Epidermal melanocyte (primary cell): ENCODE results near the gene SLC25A43.
"Not testable (repeated sequence)": the region's sequence is repeated elsewhere in the genome, so short reads cannot be mapped to it uniquely, and the experiment has no call there.

ENCODE experiments used
- DNase-seq: peaks from one replicate; pipeline ENCODE4 v3.0.0; 2011; ENCODE audit warnings: low spot score; ENCODE audit not compliant: insufficient read length

The SLC25A43 gene

DNA sequence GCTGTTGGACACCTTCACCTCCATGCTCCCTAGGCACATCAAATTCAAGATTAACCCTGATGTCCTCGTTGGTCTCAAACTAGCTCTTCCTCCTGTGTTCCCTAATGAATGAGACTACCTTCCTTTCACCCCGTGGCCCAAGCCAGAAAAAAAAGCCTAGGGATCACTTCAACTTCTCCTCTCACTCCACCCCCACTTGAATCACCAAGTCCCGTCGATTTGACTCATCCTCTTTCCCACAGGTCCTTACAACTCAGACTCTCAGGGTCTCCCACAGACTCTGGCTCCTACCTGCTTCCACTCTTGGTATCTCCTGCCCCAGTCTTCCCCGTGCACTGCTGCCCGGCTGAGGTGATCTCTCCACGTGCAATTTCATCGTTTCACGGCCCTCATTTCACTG lies 8.5 kb downstream of the SLC25A43 start:
- no peak for DNase-seq

DNA sequence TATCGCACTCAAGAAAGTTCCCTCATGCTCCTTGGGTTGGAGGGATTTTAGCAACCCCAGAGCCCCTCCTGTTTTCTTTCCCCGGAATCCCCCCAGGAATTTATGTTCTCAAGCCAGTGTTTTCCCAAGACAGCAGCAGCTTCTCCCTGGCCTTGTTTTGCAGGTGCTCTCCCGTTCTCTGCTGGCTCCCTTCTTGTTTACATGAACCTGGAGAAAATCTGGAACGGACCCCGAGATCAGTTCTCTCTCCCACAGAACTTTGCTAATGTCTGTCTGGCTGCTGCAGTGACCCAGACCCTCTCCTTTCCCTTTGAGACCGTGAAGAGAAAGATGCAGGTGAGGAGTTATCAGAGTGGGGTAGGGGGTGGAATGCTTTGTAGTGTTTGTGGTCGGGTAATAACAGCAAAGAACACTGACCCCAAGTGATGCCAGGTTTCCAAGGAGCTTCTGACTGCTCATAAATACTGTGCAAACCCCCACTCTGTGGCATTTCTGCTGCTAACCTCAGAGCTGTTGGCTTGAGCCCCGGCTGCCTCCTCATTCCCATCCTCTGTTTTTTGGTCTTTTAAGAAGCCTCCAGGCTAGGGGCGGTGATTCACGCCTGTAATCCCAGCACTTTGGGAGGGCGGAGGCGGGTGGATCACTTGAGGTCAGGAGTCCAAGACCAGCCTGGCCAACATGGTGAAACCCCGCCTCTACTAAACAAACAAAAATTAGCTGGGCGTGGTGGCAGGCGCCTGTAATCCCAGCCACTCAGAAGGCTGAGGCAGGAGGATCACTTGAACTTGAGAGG lies 11.1 kb downstream of the SLC25A43 start:
- peak; percentile 33 for DNase-seq

DNA sequence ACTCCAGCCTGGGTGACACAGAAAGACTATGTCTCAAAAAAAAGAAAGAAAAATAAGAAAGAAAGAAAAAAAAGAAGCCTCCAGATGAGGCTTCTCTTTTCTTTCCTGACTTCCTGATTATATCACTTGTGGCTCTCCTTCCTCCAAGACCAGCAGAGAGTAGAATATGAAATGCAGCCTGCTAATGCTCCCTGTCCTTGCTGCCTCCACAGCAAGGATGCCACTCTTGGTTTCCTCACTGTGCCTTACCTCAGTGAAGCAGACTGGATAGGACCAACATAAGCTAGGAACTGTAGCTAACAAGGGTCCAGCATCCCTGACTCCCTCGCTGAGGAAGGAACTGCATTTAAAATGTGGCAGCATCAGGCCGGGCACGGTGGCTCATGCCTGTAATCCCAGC lies 11.7 kb downstream of the SLC25A43 start:
- no peak for DNase-seq

DNA sequence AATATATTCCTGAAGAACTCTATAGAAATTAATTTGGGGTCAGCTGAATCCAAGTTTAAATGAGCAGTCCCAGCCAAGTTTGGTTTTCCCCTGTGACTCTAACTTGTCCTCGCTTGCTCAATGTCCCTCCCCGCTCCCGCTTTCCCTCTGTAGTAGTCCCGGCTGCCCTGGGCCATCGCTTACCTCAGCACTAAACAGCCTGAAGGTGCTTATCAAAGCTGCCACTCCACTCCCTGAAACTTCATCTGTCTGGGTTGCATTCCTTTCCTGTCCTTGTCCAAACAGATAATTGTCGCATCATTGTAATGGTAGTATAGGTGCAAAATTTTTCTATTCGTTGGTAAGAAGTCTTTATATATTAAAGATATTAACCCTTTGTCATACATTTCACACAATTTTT lies 12.8 kb downstream of the SLC25A43 start:
- DNase-seq: no peak

DNA sequence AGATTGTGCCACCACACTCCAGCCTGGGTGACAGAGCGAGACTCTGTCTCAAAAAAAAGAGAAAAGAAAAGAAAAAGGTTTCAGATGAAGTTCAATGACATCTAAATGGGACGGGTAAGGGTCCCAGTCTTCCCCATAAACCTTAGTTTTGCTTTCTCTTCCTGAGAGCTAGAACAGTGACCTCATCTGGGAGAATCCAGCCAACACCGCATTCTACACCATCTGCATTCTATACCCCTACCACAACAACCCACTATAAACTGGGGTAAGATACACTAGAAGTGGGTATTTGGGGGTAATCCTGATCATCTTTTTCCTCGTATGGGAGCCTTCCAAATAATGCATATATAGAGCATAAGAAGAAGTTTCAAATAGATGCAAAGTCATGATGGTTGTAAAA lies 18.2 kb downstream of the SLC25A43 start:
- no peak for DNase-seq

DNA sequence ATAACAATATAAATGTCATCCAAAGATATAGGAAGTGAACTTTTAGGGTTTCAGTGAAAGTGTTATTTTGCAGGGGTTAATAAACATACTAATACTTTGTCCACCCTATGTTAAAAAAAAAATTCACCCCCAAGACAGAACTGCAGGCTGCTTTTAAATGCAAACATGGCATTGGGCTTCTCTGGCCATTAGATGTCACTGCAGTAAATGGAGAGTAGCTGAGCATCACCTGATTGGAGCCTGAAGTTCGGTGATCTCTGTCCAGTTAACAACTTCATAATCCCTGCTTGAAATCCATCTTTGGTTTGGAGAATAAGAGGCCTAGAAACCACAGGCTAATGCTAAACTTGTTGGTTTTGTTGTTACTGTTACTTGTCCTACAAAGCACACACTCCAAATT lies 18.7 kb downstream of the SLC25A43 start:
- DNase-seq: no peak

DNA sequence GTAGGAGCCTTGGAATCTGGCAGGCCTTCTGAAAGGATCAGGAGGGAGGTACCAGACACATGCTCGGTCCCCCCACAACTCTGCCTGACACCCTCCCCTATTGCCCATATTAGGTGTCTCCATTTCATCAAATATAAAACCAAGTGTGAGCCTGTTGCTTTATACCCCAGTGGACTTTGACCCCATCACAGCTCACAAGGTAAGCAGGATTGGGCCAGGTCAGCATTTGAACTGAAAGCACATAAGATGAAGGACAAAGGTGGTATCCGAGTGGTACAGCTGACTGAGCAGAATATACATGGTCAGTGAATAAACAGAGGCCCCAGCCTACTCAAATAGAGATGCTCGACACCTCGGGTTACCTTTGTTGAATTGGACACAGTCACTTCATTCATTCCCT lies 20.0 kb downstream of the SLC25A43 start:
- DNase-seq: no peak

DNA sequence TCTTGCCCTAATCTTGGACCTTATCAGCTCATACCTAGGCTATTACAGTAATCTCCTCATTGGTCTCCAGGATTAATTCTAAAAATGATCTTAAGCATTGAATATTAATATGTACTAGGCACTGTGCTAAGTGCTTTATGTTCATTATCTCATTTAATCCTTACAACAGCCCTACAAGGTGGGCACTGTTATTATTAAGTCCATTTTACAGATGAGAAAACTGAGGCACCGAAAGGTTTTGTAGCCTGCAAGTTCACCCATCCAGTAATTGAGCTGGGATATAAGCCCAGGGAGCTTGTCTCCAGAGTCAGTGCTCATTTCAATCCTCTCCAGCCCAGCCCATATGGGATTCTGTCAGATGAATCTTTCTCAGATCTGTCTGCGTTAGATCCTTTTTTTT lies 20.8 kb downstream of the SLC25A43 start:
- DNase-seq: no peak

DNA sequence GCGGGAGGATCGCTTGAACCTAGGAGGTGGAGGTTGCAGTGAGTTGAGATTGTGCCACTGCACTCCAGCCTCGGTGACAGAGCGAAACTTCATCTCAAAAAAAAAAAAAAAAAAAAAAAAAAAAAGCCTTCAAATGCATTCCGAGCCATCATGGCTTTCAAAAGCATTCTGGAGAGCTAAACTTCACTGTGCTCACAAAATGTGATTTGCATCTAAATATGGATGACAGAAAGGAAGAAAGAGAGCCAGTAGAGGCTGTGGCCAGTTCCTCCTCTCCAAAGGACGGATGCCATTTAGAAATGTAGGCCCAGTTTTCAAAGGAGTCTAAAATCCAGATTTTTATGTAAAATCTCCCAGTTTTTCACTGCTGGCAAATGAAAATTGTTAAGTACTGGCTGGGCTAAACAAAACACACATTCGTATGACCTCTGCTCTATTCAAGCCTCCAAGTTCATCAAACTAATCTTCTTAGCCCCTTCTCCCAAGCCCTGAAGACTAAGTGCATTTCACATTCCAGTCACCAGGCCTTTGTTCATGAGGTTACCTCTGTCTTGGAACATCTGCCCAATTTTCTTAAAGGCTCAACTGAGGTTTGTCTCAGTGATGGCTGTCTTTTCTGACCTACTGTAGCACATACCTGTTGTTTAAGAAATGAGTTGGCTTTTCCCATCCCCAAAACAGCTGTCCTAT lies 22.0 kb downstream of the SLC25A43 start:
- DNase-seq: no peak

DNA sequence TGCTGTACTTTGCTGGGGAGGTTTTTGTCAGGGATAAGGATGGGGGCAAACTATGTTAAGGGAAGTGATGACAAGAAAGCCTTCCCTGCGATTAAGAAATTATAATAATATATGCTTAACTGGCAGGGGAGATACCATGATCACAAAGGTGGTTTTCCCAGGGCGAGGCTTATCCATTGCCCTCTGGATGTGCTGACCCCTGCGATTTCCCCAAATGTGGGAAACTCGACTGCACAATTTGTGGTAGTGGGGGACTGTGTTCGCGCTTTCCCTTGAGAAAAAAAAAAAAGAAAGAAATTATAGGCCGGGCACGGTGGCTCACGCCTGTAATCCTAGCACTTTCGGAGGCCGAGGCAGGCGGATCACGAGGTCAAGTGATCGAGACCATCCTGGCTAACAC lies 24.5 kb downstream of the SLC25A43 start:
- DNase-seq: no peak

DNA sequence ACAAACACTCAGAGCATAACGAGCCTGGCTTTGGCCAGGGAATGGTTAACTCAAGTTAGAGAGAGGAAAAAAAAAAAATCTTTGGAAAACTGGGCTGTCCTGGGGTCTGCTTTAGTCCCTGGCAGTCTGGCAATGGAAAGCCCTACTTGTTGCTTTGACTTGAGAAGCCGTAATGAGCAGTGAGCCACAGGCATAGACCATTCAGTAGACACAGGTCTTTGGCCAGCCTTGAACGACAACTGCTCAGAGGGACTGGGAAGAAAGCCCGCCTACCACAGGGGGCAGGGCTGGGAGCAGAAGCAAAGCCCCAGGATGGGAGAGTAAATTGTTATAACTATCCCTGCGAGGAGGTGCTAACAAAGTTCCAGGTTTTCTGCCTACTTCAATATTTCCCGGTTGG lies 25.9 kb downstream of the SLC25A43 start:
- DNase-seq: no peak

DNA sequence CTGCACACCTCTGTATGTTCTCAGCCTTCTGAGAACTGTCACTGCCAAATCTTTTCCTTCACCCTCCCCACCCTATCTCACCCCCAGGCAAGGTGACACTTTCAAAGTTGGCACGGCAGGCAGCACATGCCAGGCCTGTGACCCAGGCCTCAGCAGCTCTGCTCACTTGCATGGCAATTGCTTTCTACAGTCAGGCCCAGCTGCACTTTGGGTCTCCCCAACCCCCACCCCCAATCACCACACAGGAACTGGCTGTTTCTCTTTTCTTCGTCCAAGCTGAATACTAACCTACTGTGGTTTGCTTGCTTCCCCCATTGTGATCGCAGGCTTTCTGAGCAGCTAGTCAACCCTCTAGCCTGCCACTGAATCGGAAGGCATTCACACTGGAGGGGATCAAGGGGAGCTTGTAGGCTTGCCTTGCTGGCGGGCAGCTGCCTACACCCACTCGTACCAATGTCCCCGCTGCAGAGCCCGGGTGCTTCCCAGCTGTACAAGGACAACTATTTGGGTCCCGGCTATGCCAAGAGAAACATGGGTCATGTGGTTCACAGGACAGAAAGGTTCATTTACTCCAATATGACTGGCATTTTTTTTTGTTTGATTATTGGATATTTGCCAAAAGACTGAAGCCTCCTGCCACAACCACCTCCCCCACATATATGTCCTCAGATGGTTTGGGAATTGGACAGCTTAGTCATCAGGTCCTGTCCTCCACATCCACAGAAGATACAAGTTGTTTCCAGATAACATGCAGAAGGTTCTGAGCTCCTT lies 28.1 kb downstream of the SLC25A43 start:
- no peak for DNase-seq

DNA sequence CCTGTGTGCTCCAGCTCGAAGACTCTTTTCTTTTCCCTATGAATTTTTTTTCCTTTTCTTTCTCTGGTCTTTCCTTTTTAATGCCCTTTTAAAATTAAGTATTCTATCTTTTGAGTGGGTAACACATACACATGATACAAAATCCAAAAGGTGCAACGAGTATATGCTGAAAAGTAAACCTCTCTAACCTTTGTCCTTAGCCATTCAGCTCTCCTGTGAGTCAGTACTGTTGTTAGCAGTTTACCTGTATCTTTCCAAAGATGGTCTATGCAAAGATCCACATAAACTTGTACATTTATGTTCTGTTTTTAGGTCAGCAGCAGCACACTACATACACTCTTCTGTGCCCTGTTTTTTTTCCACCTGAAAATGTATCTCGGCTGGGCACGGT lies 28.7 kb downstream of the SLC25A43 start:
- no peak for DNase-seq

DNA sequence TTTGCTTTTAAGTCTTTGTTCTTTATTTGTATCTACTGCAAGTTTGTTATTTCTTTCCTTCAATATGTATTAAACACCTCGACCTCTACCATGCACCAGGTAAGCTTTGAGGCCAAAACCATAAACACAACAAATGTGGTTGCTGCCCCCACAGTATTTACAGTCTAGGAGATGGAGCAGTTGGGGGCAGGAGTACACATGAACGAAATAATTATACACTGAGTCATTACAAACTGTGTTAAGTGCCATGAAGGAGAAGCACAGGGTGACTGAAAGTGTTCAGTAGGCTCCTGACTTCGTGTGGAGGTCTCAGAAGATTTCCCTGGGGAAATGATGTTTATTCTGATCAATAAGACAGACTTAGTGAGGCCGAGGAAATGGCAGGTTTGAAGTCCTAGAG lies 30.3 kb downstream of the SLC25A43 start:
- no peak for DNase-seq

DNA sequence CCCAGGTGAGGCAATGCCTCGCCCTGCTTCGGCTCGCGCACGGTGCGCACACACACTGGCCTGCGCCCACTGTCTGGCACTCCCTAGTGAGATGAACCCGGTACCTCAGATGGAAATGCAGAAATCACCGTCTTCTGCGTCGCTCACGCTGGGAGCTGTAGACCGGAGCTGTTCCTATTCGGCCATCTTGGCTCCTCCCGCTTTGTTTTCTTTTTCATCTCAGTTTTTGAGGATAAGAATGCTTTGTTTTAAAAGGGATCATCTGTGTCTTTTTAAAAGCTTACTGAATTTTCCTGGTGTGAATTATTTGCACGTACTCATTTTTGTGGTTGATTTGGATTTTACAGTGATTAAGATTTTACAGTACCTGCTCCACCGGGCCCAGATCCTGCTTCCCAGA lies 42.2 kb downstream of the SLC25A43 start:
- DNase-seq: not testable (repeated sequence)

DNA sequence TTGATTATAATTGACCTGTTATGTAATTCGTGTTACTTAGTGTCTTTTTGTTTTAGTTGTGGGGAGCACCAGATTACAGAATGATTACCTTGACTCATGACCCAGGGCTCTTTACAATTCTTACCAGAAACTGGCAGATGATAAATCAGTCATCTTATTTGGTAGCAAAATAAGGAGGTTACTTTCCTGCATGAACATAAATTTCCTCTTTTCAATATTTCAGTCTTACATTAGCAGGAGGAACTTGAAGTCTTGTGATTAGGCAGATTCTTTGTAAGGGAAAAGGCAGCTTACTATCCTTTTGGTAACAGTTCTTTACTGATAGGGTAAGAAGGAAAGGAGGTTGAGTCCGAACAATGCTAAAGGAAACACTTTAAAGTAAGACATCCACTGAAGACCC lies 43.1 kb downstream of the SLC25A43 start:
- DNase-seq: no peak

DNA sequence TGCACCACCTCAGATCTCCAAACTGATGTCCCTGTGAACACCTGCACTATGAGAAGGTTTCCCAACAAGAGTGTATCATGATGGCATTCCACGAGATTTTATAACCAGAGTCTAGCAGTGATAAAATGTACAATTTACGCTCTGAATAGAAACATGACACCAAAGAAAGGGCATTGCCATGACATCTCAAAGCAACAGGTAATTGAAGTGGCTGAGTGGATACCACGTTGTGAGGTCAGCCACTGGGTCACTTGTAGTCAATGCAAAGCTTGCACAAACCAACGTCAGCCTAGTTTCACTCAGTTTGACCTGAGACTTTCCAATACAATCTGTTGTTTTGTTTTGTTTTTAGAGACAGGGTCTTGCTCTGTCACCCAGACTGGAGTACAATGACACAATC lies 54.1 kb downstream of the SLC25A43 start:
- DNase-seq: no peak

DNA sequence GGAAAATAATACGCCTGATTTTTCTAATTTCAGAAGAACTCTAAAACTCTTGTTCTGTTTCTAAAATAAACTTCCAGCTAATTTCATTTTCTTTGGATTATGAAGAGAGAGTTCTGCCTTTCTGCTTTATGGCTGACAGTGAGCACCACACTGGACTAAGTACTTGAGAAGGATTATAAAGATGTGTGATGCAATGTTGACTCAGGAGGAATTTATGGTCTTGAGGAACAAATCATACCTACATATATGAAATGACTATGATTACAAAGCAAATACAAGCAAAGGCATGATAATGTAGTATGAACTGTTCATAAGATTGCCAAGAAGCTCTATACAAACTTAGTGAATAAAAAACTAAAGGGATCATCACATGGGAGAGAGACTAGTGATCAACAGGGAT lies 56.1 kb downstream of the SLC25A43 start:
- no peak for DNase-seq

DNA sequence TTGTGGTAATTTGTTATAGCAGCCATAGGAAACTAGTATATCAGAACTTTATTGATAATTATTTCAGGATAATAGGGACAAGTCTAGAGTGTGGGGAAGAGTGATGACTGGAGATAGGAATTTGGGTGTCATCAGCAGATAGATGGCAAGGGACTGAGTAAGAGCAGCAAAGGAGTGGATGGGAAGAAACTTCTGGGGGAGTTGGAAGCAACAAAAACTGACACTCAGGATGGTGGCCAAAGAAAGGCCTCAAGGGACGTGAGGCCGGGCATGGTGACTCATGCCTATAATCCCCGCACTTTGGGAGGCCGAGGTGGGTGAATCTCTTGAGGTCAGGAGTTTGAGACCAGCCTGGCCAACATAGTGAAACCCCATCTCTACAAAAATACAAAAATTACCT lies 60.0 kb downstream of the SLC25A43 start:
- DNase-seq: no peak

DNA sequence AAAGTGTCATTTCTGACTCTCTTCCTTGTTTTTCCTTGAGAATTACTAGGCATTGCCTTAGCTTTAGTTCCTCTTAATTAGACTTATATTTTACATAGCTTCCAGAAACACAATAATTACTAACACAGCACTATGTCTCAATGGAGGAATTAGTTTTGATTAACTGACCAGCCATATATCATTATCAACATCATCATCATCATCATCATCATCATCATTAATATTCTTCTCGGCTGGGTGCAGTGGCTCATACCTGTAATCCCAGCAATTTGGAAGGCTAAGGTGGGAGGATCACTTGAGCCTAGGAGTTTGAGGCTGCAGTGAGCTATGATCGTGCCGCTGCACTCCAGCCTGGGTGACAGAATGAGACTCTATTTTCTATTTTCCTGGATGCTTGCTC lies 66.4 kb downstream of the SLC25A43 start:
- DNase-seq: no peak

DNA sequence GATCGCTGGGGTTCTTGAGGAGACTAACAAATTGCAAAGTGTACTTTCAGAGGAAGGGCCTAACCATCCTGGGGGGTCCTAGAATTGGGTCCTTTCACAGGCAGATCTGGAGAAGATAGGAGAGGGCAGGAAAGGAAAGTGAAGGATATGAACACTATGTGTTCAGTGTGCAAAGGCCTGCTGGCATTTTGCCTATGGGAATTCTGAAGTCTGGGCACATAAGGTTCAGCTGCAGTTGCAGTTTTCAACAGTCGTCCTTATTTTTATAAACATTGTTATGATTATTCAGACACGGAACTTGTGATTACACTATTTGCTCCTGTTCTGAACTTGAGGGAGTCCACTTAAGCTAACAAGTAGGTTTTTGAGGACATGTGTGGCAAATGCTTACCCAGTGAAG lies 67.8 kb downstream of the SLC25A43 start:
- DNase-seq: no peak

DNA sequence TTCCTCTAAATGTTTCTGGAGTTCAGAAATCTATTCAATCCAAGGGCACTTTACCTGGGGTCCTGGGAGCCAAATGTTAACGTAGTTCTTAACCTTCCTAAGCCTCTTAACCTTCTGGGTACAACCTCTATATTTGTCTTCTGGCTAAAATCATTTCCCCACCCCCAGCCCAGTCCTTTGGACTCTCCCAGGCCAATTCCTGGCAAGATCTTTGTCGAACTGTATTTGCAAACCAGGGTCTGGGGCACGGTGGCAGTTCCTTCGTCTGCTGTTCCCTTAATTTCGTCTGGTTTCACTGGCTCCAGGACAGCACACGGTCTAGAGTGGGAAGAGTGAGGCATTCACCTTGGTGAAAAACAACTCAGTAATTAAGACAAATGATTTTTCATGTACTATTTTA lies 68.3 kb downstream of the SLC25A43 start:
- DNase-seq: no peak
